Choroid plexus epithelial cell (primary cell): ENCODE results near the gene ASAP2.

Experiments
- DNase-seq: peaks from one replicate; pipeline ENCODE4 v3.0.0-alpha.2; 2010; ENCODE audit warnings: low read depth
- H3K4me3 ChIP-seq: 2 replicates; pipeline ENCODE4 v1.5.1; 2011; ENCODE audit warnings: low read depth, mild to moderate bottlenecking, control low read depth, low read length, moderate library complexity
- TF ChIP-seq, protein P1 (sequence below): conservative IDR thresholded peaks from 2 replicates; pipeline ENCODE4 v1.5.1; 2011; ENCODE audit warnings: low read depth, mild to moderate bottlenecking, control low read depth, inconsistent platforms, low read length, moderate library complexity

The ASAP2 gene

DNA sequence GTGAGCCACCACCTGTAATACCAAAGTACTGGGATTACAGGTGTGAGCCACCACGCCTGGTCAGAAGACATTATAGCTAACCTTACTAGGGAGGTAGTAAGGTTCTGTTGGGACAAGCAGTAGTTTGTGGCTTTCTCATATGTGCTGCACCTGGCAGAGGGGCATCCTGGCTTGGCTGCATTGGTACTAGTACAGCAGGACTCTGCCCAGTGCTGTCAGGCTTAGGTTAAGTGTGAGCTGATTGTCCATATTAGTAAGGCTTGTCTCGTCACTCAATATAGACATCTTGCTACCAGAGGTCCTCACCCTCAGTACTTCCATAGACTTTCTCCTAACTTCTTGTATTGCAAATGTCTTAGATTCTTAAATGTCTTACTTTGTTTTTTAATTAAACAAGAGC is 96.1 kb downstream of the ASAP2 start:
- H3K4me3 ChIP-seq: no peak overlapping the region

DNA sequence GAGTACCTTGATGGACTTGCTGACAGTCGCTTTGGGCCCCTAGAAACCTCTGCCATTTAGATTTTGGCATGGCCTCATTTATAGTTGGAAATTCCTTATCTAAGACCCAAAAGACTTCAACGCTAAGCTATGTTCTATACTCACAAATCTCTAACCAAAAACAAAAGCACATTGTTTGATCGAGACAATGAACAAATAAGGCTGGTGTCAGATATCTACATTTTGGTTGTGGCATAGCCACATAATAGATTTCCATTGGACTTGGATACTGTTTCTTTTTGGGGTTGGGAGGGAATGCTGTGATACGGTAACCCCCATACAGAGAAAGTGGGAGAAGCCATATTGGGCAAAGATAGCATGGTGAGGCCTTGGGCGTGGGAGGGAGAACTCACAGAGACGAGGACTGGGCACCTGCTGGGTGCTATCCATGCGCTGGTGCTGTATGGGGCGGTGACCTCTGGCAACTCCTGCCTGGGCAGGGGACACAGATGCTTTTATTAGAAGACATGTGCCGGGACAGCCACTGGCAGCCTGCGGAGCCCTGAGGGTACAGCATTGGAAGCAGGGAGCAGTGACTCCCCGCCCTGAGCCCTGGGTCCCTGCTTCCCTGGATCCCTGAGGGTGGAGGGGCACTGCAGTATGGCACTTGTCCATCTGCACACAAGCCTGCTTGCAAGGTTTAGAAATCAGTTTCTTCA is 97.1 kb downstream of the ASAP2 start:
- no peak overlapping the region for H3K4me3 ChIP-seq
- TF ChIP-seq, protein P1, sequence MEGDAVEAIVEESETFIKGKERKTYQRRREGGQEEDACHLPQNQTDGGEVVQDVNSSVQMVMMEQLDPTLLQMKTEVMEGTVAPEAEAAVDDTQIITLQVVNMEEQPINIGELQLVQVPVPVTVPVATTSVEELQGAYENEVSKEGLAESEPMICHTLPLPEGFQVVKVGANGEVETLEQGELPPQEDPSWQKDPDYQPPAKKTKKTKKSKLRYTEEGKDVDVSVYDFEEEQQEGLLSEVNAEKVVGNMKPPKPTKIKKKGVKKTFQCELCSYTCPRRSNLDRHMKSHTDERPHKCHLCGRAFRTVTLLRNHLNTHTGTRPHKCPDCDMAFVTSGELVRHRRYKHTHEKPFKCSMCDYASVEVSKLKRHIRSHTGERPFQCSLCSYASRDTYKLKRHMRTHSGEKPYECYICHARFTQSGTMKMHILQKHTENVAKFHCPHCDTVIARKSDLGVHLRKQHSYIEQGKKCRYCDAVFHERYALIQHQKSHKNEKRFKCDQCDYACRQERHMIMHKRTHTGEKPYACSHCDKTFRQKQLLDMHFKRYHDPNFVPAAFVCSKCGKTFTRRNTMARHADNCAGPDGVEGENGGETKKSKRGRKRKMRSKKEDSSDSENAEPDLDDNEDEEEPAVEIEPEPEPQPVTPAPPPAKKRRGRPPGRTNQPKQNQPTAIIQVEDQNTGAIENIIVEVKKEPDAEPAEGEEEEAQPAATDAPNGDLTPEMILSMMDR: no peak
- no peak for DNase-seq

More for the DNA sequence above, 96.1 kb downstream of the ASAP2 start:
- no peak for DNase-seq
- TF ChIP-seq, protein P1: no peak

DNA sequence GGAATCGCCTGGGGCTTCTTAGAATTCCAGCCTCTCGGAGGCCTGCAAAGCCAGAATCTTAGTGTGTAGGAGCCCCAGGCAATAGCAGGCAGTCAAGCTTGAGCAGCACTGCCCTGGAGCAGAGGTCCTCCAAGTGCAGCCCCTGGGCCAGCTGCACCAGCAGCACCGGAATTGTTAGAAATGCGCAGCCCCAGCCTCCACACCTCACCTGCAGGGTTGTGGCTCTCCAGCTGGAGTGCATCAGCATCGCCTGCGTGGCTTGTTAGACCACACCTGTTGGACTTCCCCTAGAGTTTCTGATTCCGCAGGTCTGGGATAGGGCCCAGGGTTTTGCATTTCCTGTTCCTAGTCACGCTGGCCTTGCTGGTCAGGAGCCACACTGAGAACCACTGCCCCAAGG is 100.3 kb downstream of the ASAP2 start:
- no peak for DNase-seq
- TF ChIP-seq, protein P1: no peak
- H3K4me3 ChIP-seq: no peak overlapping the region

DNA sequence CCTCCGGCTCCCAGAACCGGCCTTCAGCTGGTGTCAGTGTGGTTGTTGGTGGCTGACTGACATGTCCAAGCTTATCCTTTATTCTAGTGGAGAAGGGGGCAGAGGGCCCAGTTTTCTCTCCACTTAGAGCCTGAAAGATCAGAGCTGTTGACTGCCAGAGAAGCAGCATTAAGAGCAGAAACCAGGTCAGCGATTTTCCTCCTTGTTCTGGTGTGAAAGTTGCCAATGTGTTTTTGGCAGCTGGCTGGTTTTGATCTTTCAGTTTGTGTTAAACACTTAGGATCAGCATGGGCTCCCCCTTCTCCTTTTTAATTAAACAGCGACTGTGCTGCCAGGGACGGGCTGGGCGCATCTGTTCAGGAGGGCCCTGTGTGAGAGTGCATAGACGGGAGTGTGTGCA is 100.9 kb downstream of the ASAP2 start:
- TF ChIP-seq, protein P1: no peak
- H3K4me3 ChIP-seq: no peak overlapping the region
- DNase-seq: no peak

DNA sequence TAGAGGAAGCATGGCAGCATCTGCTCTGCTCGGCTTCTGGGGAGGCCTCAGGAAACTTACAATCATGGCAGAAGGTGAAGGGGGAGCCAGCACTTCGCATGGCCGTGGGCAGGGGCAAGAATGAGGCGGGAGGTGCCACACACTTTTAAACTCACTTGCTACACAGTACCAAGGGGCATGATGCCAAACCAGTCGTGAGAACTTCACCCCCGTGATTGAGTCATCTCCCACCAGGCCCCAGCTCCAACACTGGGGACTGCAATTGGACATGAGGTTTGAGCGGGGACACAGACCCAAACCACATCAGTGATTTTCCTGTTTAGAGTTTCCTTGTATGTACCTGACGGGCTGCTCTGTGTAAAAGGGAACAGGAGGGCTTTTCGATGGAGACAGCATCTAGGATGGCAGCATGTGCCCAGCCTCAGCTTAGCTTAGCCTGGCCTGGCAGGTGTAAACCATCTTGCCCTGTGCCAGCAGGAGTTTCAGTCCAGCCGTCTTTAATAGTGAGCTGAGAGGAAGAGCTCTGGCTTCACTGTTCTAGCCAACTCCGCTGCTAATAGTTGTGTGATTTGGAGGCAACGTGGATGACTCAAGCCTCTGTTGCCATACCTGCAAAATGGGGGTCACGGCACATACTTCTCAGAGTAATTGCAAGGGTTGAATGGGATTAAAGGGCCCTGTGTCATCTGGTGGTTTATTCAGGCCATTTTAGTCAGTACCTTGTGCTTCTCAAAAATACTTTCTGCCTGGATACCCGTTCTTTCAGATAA is 101.8 kb downstream of the ASAP2 start:
- TF ChIP-seq, protein P1: no peak
- no peak for DNase-seq
- H3K4me3 ChIP-seq: no peak overlapping the region

DNA sequence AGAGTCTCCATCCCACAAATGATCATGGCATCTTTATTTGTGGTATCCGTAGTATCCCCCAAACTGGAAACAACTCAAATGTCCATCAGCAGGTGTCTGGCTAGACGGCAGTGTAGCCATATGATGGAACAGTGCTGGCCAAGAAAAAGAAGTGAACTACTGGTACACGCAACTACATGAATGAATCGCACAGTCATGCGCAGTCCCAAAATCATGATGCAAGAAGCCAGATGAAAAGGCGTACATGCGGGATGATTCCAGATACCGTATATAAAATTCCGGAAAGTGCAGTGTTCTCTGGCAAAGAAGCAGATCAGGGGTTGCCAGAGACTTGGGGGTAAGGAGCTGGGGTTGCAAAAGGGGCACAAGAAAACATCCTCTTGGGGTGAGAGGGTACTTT is 102.5 kb downstream of the ASAP2 start:
- TF ChIP-seq, protein P1: no peak
- H3K4me3 ChIP-seq: no peak overlapping the region
- no peak for DNase-seq
